Measurements from ENCODE around the gene UXT. TPM values are rescaled to one million over a fixed set of nuclear protein-coding genes. Genes with fewer than 3 reads are reported as not detected.

Gene UXT
- total RNA-seq, 2 experiments from 2014 or later: 187 to 192 TPM

- CTCF ChIA-PET: interaction anchor here (1.0 kb wide), 1 partner anchor 183 kb away, joined by 3 read pairs; no protein-coding TSS in a partner anchor
- Mint-ChIP-seq H3K27me3 (no peaks in the 10 kb centered on the region), H3K36me3 (ENCODE audit: low read depth) (peaks cover 54% of the 10 kb centered on the region), H3K27ac (peak overlapping the region; percentile 88), H3K9me3 (no peaks in the 10 kb centered on the region), H3K4me1 (ENCODE audit: low read depth) (peaks cover 49% of the 10 kb centered on the region), H3K4me3 (peak overlapping the region; percentile 92)
- POLR2A ChIA-PET: interaction anchor here (0.9 to 1.3 kb wide), 2 partner anchors 12 to 20 kb away, joined by 3 to 6 read pairs; partner anchors contain the start of gene CFP
- no peak for DNase-seq
- TF ChIP-seq CTCF (IDR thresholded peaks at IDR 0.05): no peak
- no peak for ATAC-seq
- intact Hi-C loops (cut with micrococcal nuclease): no loop called here
Observed at GRCh38 chrX:47649271-47649670, 9.7 kb downstream of the UXT start.

- H3K36me3 Mint-ChIP-seq (ENCODE audit: low read depth): peaks cover 49% of the 10 kb centered on the region
- CTCF ChIA-PET: interaction anchor here (1.0 kb wide), 1 partner anchor 184 kb away, joined by 3 read pairs; no protein-coding TSS in a partner anchor
- intact Hi-C loops (cut with micrococcal nuclease): no loop called here
Observed at GRCh38 chrX:47648376-47648775, 10.6 kb downstream of the UXT start.

GRCh38 chrX:47646636-47647035 is 12.3 kb downstream of the UXT start:
- Mint-ChIP-seq H3K4me3 (no peak overlapping the region), H3K9me3 (no peaks in the 10 kb centered on the region), H3K27me3 (no peaks in the 10 kb centered on the region), H3K4me1 (ENCODE audit: low read depth) (peaks cover 47% of the 10 kb centered on the region), H3K27ac (peak overlapping the region; percentile 53), H3K36me3 (ENCODE audit: low read depth) (peaks cover 39% of the 10 kb centered on the region)
- no peak for ATAC-seq
- no peak for DNase-seq
- TF ChIP-seq CTCF (IDR thresholded peaks at IDR 0.05): no peak
- intact Hi-C loops (cut with micrococcal nuclease): no loop called here
- ChIA-PET POLR2A (no interaction called here), CTCF (no interaction called here)

More at GRCh38 chrX:47648376-47648775, 10.6 kb downstream of the UXT start:
- POLR2A ChIA-PET: interaction anchor here (0.7 to 1.3 kb wide), 3 partner anchors 13 to 19 kb away, joined by 3 to 6 read pairs (median 3); partner anchors contain the start of gene CFP
- H3K27ac Mint-ChIP-seq: peak overlapping the region; percentile 88
- peaks cover 51% of the 10 kb centered on the region for H3K4me1 Mint-ChIP-seq (ENCODE audit: low read depth)
- no peaks in the 10 kb centered on the region for H3K9me3 Mint-ChIP-seq
- ATAC-seq (no peak), DNase-seq (peak; percentile 56)
- no peaks in the 10 kb centered on the region for H3K27me3 Mint-ChIP-seq
- peak overlapping the region; percentile 92 for H3K4me3 Mint-ChIP-seq
- no peak for TF ChIP-seq CTCF (IDR thresholded peaks at IDR 0.05)

- intact Hi-C loops (cut with micrococcal nuclease): no loop called here
- ATAC-seq: no peak
- Mint-ChIP-seq H3K4me3 (no peak overlapping the region), H3K4me1 (ENCODE audit: low read depth) (peaks cover 39% of the 10 kb centered on the region), H3K27me3 (no peaks in the 10 kb centered on the region), H3K27ac (no peak overlapping the region), H3K36me3 (ENCODE audit: low read depth) (peaks cover 37% of the 10 kb centered on the region), H3K9me3 (no peaks in the 10 kb centered on the region)
- ChIA-PET CTCF (no interaction called here), POLR2A (interaction anchor here (0.6 kb wide), 1 partner anchor 34 kb away, joined by 3 read pairs; no protein-coding TSS in a partner anchor)
- no peak for DNase-seq
- no peak for TF ChIP-seq CTCF (IDR thresholded peaks at IDR 0.05)
Observed at GRCh38 chrX:47645530-47645929, 13.4 kb downstream of the UXT start.

- ChIA-PET POLR2A (no interaction called here), CTCF (interaction anchor here (0.8 to 1.6 kb wide), 3 partner anchors 14 to 70 kb away, joined by 4 to 5 read pairs (median 5); no protein-coding TSS in a partner anchor)
- Mint-ChIP-seq H3K27ac (peak overlapping the region; percentile 22), H3K36me3 (ENCODE audit: low read depth) (peaks cover 46% of the 10 kb centered on the region), H3K27me3 (no peaks in the 10 kb centered on the region), H3K4me3 (no peak overlapping the region), H3K9me3 (no peaks in the 10 kb centered on the region), H3K4me1 (ENCODE audit: low read depth) (peaks cover 39% of the 10 kb centered on the region)
- no peak for ATAC-seq
- intact Hi-C loops (cut with micrococcal nuclease): no loop called here
- TF ChIP-seq CTCF (IDR thresholded peaks at IDR 0.05): no peak
- DNase-seq: no peak
Observed at GRCh38 chrX:47644557-47645091, 14.4 kb downstream of the UXT start.
